Activated CD8-positive, alpha-beta memory T cell treated with anti-CD3 and anti-CD28 coated beads, Interleukin-2, amount 50 U/mL, for 24 hours (primary cell): ENCODE results near the gene MBTPS1.

Experiments
- DNase-seq: peaks from one replicate; pipeline ENCODE4 v3.0.0-alpha.2; 2020; ENCODE audit errors: extremely low read depth

Gene MBTPS1

DNA sequence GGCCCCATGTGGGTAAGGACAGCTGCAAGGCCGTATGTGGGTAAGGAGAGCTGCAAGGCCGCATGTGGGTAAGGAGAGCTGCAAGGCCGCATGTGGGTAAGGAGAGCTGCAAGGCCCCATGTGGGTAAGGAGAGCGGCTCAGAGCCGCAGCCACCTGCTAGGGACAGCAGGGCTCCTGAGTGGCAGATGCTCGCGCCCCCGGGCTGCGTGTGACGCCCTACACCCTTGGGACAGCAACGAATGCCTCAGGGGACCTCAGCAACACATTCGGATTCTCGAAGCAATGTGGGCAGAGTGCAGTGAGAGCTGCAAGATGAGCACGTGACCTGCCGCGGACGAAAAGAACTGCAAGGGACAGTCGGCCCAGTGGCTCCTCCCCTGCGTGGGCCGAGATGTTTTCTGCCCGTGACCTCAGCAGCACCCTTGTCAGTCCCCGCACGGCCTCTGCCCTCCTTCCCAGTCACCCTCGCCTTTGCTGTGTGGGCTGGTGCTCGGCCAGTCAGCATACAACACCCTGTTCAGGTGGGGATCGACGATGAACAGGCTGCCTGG, 64.6 kb downstream of the MBTPS1 start:
- no peak for DNase-seq

GRCh38 chr16:84050316-84050715, 66.4 kb downstream of the MBTPS1 start:
- DNase-seq: no peak

DNA sequence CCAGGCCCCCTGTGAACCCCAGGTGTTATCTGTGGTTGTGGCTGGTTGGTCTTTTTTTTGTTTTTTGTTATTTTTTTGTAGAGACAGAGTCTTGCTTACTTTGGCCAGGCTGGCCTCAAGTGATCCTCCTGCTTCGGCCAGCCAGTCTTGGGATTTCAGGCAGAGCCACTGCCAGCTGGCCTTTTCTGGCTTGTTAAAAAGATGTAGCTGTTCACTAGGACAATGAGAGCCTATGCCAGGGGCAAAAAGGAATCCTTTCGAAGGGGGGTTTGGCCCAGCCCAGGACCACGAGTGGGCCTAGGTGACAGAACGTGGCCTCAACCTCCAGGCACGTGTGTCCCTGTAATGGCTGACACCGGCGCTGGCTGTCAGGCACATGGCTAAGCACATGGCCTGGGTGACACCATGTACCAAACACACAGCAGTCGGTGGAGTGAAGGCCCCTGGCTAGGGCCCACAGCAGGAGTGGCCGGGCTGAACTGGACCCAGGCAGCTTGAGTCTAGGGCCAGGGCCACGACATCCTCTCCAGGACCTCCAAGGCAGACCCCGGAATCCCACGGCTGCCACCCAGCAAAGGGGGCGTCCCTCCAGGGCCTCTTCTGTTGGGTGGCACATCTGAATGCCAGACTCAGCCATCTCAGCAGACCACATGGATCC, 67.2 kb downstream of the MBTPS1 start:
- DNase-seq: no peak

- no peak for DNase-seq
Measured at GRCh38 chr16:84048871-84049270, 67.9 kb downstream of the MBTPS1 start.

- no peak for DNase-seq
Measured at GRCh38 chr16:84048270-84048669, 68.5 kb downstream of the MBTPS1 start.

DNA sequence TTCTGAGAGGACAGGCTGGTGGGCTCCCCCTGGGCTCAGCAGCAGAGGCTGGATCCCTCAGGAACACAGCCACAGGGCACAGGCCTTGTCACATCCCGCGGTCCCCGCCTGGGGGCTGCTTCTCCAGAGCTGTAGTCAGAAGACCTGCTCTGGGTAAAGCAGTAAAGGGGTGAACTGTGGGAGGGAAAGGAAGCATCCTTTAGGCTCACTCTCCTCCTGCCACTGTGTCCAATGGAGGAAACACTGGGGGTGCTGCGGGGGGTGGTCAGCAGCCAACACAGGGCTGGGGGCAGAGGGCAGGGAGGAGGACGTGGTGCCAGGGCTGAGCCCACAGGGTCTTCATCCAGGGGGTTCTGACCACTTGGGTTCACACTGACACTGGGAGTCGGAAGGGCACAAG, 69.1 kb downstream of the MBTPS1 start:
- DNase-seq: no peak

- DNase-seq: no peak
Measured at GRCh38 chr16:84047206-84047605, 69.5 kb downstream of the MBTPS1 start.

DNA sequence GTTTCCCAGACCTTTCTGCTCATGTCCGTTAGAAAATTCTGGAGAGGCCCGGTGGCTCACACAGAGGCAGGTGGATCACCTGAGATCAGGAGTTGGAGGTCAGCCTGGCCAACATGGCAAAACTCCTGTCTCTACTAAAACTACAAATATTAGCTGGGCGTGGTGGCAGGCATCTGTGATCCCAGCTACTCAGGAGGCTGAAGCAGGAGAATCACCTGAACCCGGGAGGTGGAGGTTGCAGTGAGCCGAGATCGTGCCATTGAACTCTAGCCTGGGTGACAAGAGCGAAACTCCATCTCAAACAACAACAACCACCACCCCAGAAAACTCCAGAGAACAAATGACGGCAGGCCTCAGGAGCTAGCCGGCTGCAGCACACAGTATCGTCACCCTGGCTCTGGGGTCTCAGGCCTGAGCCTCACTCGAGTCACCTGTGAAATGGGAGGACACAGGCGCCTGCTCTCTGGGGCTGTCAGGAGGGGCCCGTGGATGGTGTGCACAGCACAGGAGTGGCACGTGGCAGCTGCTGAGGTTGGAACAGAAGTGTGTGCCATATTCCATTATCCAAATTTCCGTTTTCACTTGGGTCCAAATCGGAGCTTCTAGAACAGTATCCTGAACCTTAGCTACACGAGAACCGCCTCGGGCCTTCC, 70.8 kb downstream of the MBTPS1 start:
- no peak for DNase-seq

DNA sequence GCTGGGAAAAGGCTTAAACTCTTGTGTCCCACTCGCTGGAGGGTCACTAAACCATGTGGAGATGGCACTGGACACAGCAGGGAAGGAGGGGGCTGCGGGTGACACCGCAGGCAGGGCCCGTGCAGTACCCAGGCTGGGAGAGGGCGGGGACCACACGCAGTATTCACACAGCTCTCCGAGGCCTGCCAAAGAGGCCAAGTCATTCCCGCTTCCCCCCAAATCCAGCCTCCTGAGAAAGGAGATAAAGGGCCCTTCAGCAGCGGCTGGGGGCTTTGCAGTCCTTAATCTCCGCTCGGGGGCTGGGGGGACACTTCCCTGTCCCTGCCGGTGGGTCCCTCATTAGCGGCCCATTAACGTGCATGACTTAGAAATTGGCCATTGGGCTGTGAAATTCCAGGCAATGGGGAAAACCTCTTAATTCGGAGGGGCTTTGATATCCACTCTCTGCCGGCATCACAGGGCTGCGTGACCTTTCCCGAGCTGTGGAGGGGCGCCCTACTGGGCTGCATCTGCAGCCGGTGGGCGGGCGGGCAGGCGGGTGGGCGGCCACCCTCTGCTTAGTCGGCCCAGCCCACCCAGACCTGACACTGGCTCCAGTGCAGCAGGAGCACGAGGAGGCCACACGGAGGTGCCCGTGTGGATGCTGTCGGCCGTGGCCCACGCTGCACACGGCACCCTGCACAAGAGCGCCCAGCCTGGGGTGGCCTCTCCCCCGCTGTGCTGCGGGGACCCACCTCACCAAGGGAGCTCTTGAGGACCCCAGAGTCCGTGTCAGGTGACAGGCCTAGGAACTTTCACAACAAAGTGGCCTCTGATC, 71.5 kb downstream of the MBTPS1 start:
- DNase-seq: no peak

DNA sequence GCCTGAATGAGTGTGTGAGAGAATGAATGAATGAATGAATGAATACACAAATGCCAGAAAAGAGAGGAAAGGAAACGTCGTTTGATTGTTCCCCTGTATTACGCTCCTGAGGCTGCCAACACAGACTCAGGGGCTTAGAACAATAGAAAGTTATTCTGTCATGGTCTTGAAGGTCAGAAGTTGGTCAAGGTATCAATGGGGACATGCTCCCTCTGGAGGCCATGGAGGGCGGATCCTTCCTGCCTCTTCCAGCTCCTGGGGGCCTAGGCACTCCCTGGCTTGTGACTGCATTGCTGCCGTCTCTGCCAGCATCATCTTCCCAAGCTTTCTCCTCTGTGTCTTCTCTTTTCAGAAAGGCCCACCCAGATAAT, 72.6 kb downstream of the MBTPS1 start:
- no peak for DNase-seq

DNA sequence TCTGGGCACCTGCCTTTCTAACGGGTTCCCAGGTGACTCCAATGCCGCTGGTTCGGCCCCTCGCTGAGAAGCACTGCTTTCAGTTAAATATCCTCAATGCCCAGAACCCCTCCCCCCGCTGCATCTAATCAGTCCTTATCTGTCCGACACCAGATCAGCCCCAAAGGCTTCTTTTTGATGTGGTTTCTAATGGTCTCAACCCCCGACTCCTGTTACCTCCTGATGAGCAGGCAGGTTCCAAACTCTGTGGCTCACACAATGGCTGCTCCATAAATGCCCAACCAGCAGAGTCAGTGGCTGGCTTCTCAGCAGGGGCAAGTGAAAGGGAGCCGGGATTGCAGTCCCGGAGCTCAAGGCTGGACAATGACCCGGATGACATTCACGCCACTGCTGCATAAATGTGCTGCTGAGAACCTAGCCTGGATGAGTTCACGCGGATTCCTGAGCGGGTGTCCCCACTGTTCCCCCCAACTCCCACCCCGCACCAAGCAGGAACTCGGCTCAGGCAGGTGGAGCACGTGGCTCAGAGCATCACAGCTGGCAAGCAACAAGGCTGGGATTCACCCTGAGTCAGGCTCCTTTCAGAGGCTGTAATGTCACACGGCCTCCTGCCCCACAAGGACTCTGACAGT, 73.1 kb downstream of the MBTPS1 start:
- no peak for DNase-seq

DNA sequence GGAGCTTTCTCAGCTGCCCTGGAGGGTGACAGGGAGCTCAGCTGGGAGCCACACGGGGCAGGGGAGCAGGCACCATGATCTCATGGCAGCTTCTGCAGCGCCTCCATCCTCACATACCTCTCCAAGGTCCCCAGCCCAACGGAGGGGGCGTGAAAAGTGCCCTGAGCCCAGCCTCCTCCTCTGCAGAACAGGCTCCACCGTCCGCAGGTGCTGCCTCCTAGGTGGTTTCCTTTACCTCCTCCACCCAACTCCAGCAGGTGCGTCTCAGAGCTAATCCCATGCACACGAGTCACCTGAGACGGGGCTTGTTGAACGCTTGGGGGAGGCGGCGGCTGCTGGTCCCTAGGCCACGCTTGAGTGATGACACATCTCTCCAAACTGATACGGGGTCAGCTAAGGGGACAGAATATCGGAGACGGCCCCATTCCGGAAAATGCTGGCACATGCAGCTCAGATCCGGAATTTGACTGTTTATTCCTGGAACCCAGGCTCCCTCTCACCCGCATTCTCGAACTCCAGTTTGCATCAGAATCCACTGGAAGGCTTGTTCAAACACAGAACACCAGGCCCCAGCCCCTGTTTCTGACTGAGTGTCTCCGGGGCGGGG, 73.8 kb downstream of the MBTPS1 start:
- no peak for DNase-seq

DNA sequence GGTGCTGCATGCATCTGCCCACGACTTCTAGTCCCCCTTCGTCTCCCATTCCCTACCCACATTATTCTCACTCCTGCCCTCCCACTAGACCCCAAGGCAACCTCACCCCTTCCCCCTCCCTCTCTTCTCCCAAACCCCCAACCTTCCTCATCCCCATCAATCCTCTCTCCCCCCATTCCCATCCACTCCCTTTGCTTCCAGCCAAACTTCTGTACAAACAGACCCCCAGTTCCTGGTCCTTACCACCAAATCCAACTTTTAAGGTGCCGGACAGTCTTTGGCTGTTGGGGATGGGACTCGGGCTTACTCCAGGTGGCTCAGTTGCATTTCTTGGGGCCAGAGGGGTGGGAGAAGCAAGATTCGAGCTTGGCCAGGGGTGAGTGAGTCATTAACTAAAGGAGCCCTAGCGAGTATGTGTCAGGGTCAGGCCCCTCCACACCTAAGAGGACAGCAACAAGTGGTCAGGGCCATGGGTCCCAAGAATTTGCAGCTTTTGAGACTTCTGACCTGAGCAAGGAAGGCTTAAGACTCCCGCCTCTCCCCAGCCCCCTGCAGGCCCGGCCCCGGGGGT, 74.3 kb downstream of the MBTPS1 start, which contains the start of gene SLC38A8:
Gene SLC38A8 (minus strand): TSS at position 488 of the 571 bp plus-strand sequence. CDS start 638 bp downstream, outside the sequence.
- DNase-seq: no peak

DNA sequence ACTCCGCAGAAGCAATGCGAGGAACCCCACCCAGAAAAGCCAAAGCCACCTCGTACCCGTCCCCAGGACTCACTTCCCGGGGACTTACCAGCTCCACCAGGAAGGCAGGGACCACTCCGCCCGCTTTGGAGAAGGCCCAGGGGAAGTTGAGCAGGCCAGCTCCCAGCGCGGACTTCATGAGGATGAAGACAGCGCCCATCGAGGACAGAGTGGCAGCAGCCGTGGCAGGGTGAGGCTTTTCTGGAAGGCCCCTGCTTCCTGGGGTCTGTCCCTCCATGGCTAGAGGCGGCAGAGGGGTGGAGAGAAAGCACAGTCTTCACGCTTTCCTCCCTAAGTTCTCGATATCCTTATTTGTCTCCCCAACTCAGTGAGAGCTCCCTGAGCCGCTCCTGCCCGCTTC, 74.9 kb downstream of the MBTPS1 start:
- DNase-seq: no peak

DNA sequence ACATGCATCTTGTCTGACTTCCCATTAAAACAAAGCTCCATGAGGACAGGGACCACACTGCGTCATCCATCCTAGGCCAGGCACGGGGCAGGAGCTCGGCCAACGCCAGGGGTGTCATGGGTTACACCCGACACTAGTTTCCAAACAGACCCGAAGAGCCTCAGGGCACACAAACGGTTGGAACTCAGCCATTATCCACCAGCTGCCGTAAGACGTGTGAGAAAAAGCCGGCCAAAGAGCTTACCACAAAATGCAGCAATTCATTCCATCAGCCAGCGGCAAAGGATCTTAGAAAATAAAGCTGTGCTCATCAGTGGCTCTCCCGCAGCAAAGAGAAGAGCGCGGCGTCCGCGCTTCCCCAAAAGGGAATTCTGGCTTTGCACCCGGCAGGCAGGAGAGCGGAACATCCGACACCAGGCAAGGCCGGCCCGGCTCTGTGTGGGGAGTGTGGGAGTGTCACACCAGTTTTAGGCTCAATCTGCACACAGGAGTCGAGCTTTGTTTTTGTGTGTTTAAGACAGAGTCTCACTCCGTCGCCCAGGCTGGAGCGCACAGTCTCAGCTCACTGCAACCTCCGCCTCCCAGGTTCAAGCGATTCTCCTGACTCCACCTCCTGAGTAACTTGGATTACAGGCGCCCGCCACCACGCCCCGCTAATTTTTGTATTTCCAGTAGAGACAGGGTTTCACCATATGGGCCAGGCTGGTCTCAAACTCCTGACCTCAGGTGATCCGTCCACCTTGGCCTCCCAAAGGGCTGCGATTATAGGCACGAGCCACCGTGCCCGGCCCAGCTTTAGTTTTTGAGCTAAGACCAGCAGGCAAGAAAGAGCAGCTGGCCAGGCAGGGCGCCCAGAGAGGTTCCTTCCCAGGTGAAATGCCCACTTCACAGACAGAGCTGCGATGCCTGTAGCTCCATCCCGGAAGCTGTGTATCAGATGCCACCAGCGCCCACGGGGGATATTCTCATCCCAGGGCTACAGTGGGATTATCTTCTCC, 75.6 kb downstream of the MBTPS1 start:
- no peak for DNase-seq

- no peak for DNase-seq
Measured at GRCh38 chr16:84040226-84040822, 76.4 kb downstream of the MBTPS1 start.

DNA sequence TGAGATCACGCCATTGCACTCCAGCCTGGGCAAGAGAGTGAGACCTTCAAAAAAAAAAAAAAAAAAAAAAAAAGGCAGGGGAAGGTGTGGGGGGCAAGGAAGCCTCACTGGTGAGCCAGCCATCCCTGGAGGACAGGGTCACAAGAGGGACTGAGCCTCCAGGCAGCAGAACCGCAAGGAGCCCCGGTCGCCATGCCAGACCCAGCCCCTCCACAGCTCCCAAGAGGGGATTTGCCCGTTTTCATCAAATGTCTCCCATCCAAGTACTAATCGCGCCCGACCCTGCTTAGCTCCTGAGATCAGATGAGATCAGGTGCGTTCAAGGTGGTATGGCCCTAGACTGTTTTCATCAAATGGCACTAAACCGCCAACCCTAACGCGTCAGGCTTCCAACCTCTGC, 77.0 kb downstream of the MBTPS1 start:
- no peak for DNase-seq

DNA sequence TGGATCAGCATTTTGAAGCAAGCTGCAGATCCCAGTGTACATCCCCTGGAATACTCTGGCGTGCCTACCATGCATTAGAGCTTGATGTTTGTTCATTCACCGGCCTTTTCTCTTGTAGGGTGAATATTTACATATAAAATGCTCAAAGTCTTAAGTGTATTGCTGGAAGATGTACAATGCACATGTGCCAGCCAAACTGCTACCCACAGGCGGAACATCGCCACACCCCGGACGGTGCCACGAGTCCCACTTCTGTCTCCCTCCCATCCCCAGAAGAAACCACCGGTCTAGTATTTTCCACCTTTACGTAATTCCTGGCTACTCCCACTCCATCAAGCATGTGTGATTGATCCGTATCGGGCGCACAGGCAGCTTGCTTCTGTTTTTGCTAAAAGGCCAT, 78.3 kb downstream of the MBTPS1 start:
- no peak for DNase-seq

GRCh38 chr16:84036982-84037425, 79.7 kb downstream of the MBTPS1 start:
- no peak for DNase-seq

GRCh38 chr16:84036131-84036530, 80.6 kb downstream of the MBTPS1 start:
- DNase-seq: no peak
